Loucy (cell line): ENCODE results near the gene IL12A.

Experiments
- EZH2phosphoT487 ChIP-seq: fragments of 200-600 bp; IDR thresholded peaks from 2 replicates; pipeline ENCODE4 v1.6.1; 2018; ENCODE audit warnings: antibody characterized with exemption, mild to moderate bottlenecking, moderate library complexity, borderline replicate concordance
- TF ChIP-seq, protein P1 (sequence below): fragments of 200-600 bp; sonication (generic); conservative IDR thresholded peaks from 2 replicates; pipeline ENCODE4 v1.5.1; 2014; ENCODE audit warnings: mild to moderate bottlenecking, antibody characterized with exemption, low read length

DNA sequence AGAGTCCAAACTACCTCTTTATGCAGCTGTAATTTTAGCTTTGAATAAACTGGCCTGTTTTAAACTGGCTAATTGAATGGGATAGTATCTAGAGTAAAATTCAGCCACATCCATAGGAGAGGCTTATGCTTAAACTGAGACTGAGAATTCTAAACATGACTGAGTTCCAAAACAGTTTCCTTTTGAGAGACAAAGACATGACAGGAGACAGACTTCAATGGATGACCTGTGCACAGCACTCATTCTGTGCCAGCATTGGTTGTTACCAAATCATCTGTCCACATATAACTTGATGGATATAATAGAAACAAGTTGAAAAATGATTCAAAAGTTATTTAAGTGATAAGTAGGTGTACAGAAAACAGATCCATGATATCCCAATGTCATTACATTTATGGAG, 20.9 kb downstream of the IL12A start:
- TF ChIP-seq, protein P1, sequence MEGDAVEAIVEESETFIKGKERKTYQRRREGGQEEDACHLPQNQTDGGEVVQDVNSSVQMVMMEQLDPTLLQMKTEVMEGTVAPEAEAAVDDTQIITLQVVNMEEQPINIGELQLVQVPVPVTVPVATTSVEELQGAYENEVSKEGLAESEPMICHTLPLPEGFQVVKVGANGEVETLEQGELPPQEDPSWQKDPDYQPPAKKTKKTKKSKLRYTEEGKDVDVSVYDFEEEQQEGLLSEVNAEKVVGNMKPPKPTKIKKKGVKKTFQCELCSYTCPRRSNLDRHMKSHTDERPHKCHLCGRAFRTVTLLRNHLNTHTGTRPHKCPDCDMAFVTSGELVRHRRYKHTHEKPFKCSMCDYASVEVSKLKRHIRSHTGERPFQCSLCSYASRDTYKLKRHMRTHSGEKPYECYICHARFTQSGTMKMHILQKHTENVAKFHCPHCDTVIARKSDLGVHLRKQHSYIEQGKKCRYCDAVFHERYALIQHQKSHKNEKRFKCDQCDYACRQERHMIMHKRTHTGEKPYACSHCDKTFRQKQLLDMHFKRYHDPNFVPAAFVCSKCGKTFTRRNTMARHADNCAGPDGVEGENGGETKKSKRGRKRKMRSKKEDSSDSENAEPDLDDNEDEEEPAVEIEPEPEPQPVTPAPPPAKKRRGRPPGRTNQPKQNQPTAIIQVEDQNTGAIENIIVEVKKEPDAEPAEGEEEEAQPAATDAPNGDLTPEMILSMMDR = no peak
- TF ChIP-seq EZH2phosphoT487 = no peak
